AG09309 (cell line): Measurements from ENCODE around the gene BARX1.

Source experiments
- DNase-seq: peaks from one replicate; pipeline ENCODE4 v3.0.0-alpha.2; 2010; ENCODE audit warnings: low read depth
- H3K4me3 ChIP-seq: 2 replicates; pipeline ENCODE4 v1.5.1; 2011; ENCODE audit warnings: mild to moderate bottlenecking, low read depth, low read length, moderate library complexity; ENCODE audit not compliant: control insufficient read depth
- TF ChIP-seq, protein P1 (sequence below): IDR thresholded peaks from 2 replicates; pipeline ENCODE4 v1.5.1; 2011; ENCODE audit warnings: mild to moderate bottlenecking, low read depth, low read length, inconsistent platforms; ENCODE audit not compliant: insufficient read depth, control insufficient read depth; ENCODE audit errors: missing control alignments

Gene BARX1

DNA sequence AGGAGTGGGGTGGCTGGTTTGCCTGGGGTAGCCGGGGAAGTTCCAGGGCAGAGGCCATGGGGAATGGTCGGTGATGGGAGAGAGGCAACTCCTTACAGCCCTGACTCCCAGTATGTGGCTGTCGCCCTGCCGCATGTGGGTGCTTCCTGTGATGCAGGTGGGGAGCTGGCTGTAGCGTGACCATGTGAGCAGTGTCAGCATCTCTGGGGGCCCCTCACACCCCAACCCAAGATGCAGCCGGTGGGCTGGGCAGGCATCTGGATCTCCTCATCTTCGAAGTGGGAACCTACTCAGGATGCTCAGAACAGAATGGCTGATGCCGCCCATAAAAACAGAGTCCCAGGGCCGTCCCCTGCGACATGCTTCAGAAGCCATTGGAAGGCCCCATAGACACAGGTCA lies 45.0 kb downstream of the BARX1 start:
- no peak overlapping the region for H3K4me3 ChIP-seq
- no peak for DNase-seq
- TF ChIP-seq, protein P1, sequence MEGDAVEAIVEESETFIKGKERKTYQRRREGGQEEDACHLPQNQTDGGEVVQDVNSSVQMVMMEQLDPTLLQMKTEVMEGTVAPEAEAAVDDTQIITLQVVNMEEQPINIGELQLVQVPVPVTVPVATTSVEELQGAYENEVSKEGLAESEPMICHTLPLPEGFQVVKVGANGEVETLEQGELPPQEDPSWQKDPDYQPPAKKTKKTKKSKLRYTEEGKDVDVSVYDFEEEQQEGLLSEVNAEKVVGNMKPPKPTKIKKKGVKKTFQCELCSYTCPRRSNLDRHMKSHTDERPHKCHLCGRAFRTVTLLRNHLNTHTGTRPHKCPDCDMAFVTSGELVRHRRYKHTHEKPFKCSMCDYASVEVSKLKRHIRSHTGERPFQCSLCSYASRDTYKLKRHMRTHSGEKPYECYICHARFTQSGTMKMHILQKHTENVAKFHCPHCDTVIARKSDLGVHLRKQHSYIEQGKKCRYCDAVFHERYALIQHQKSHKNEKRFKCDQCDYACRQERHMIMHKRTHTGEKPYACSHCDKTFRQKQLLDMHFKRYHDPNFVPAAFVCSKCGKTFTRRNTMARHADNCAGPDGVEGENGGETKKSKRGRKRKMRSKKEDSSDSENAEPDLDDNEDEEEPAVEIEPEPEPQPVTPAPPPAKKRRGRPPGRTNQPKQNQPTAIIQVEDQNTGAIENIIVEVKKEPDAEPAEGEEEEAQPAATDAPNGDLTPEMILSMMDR = no peak

DNA sequence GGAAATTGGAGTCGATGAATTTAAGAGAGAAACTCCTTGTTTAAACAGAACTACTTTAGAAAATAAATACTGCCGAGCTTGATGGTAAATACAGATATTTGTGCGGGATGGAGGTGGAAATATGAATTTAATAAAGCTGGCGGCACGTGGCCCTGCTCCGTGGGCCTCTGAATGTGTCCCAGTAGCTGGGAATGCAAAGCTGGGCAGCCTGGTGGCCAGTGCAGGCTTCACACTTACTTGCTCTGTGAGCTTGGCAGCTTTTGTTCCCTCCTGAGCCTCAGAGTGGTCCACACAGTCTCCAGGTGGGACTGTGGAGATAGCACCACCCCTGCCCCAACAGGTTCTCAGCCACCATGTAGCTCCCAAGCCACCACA lies 45.9 kb downstream of the BARX1 start:
- DNase-seq = no peak
- TF ChIP-seq, protein P1 = no peak
- no peak overlapping the region for H3K4me3 ChIP-seq

DNA sequence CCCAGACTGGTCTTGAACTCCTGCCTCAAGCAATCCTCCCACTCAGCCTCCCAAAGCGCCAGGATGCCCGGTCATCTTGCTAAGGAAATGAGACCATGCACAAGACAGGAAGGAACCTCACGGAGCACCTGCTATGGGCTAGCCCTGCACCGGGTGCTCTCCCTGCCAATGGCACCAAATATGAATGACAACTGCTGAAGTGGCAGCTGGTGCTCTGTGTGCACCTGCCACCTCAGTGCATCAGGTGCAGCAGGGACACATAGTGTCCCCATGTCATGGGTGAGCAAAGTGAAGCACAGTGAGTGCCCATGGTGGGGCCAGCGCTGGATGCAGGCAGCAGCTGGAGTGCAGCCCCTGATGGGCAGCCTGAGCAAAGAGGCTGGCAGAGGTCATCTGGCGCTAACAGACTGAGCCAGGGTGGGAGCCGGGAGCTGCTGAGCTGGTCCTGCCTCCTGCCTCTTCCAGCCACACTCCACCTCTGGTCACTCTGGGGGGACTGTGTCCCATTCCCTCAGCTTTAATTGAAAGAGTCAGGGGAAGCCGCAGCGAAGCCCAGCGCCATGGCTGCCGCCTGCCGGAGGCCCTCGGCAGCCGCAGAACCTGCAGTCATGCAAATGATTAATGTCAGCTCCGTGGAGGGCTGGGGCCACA lies 46.4 kb downstream of the BARX1 start:
- H3K4me3 ChIP-seq = no peak overlapping the region
- no peak for DNase-seq
- TF ChIP-seq, protein P1 = no peak

DNA sequence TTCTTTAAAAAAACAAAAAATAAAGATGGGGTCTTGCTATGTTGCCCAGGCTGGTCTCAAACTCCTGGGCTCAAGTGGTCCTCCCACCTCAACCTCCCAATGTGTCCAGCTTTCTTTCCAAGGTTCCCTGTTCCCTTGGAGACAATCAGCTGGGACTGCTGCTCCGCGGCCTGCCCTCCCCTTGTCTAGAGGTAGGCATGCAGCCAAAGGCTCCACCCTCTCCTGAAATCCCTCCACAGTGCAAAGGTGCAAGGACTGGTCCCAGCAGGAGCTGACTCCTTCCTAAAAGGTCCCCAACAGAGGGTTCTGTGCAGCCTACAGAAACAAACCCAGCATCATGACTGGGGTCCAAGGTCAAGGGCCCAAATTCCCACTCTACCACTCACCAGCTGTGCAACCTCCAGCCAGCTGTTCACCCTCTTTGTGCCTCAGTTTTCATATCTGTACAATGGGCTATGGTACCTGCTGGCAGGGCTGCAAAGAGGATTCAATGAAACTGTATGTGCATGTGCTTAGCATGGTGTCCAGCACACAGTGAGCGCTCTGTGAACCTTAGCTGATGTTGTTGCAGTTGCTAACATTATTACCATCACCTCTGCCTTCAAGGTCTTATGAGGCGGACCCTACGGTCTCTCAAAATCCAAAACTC lies 47.5 kb downstream of the BARX1 start:
- TF ChIP-seq, protein P1 = no peak
- DNase-seq = no peak
- no peak overlapping the region for H3K4me3 ChIP-seq

DNA sequence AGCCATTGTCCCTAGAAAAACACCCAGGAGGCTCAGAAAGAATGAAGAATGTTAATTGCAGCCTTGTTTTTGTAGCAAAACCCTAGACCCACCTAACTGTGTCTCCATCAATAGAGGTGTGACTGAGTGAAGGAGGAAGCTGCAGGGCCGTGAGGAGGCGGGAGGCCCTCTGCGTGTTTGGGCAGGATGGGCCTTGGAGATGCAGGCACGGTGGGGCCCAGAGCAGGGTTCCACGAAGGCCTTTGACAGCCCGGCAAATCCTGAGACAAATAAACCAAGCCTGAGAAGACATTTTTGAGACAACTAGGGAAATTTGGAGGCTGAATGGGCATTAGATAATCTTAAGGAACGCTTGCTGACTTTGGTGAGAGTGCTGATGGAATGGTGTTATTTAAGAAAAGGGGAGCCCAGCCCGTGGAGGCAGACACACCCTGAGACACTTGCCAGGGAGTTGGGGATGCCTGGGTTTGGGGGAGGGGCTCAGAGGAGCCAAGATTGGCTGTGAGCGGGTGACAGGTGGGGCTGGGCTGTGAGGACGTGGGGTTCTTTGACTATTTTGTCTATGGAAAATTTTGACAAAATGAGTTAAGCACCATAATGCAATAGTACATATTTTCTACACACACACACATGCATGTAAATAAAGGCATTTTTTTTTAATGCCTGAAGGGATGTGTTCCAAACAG lies 48.8 kb downstream of the BARX1 start:
- TF ChIP-seq, protein P1 = no peak
- no peak for DNase-seq
- no peak overlapping the region for H3K4me3 ChIP-seq

DNA sequence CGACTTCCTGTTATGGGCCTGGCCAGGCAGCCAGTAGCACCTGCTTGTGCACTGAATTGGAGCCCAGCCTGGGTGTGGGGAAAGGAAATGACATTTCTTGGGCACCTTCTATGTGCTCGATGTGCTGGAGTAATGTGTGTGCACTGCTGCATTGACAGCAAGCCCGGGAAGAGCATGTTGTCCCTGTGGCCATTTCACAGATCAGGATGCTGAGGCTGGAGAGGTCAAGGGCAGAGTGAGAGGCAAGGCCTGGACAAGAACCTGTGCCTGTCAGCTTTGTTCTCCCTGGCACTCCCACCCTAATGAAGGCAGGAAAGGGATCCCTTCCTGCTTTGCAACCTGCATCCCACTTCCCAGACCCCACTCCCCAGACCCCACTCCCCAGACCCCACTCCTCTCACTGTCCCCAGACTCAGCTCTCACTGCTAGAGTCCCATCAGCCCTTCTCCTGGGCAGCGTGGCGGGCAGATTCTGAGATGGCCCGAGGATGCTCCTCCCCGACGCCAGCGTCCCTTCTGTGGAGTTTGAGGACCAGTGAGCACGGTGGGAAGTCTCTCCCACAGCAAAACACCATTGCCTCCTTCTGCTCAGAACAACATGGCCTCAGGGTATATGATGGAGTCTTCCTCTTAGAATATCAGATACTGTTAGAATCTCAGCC lies 49.6 kb downstream of the BARX1 start:
- TF ChIP-seq, protein P1 = no peak
- DNase-seq = no peak
- no peak overlapping the region for H3K4me3 ChIP-seq
